Pancreas (tissue), 10 donors: ENCODE results near the gene CUTC. TPM values are rescaled to one million over a fixed set of nuclear protein-coding genes. Genes with fewer than 3 reads are reported as not detected.

Experiments used
- ATAC-seq, 4 donors: fragments of 200-7000 bp; cut with Tn5 transposase; one replicate each; pipeline versions ENCODE4 v1.8.0 to v1.9.1; 2020; ENCODE audit warnings: mild to moderate bottlenecking in 4 of 4, moderate library complexity in 4 of 4
- DNase-seq, 6 donors: peaks; one replicate each; pipeline ENCODE4 v3.0.0-alpha.2; 2020
- FAIRE-seq: peaks from 2 replicates; lab custom pipeline; 2012; peaks lifted over from hg19 to GRCh38; lab: Jason Lieb, UNC
- H3K27ac ChIP-seq, 4 donors: fragments of 200-600 bp; sonication (generic); 1 replicate in 3 of 4; 2 replicates in 1 of 4; pipeline versions ENCODE4 v1.5.0 to v1.8.0; 2020
- H3K27me3 ChIP-seq, 4 donors: fragments of 200-600 bp; one replicate each; pipeline ENCODE4 v1.8.0; 2021
- H3K36me3 ChIP-seq, 3 donors: fragments of 200-600 bp; sonication (generic) in 1 of 3; one replicate each; pipeline versions ENCODE4 v1.5.0 to v1.8.0; 2020 to 2021
- H3K4me1 ChIP-seq, 3 donors: fragments of 200-600 bp; one replicate each; pipeline ENCODE4 v1.8.0; 2021
- H3K4me3 ChIP-seq, 4 donors: fragments of 200-600 bp; sonication (generic) in 2 of 4; one replicate each; pipeline versions ENCODE4 v1.5.0 to v1.8.0; 2020 to 2021
- H3K9me3 ChIP-seq, 4 donors: fragments of 200-600 bp; one replicate each; pipeline ENCODE4 v1.8.0; 2021
- CTCF ChIP-seq, 4 donors: fragments of 200-600 bp; sonication (generic) in 3 of 4; IDR thresholded peaks; one replicate each; pipeline versions ENCODE4 v1.5.0 to v1.8.0; 2021; ENCODE audit warnings: antibody characterized with exemption in 4 of 4
- WGBS, 2 donors: extraction: QIAGEN DNeasy Blood & Tissue Kit; methylation state at CpG; one replicate each; pipeline ENCODE4 v1.1.7; 2013; 5-methylcytosine and 5-hydroxymethylcytosine counted together
- intact Hi-C, 3 donors: fragments of 100-400 bp; cut with DNase I; formaldehyde crosslinking; loops; one replicate each; pipeline versions ENCODE4 v1.11.1 to v1.14.2; 2022
- polyA plus RNA-seq, 2 donors: library from polyadenylated mRNA; stranded (reverse); fragments of 200-250 nt; gene quantifications; one replicate each; pipeline ENCODE4 v1.2.3, GENCODE V29; 2013
- total RNA-seq, 6 donors: library from RNA; stranded (reverse); fragmentation: NEBNext Ultra II Directional in 4 of 6; extraction: Animal tissue kit (Norgen Biotek cat#: 25700) in 4 of 6; gene quantifications; one replicate each; pipeline versions ENCODE4 v1.2.1 to v1.2.4, GENCODE V29; 2021 to 2023
- donor health status: healthy with polysubstance abuse.
- donor health status: DM: no; HTN: no; CAD: no; lungs with moderate emphysema.
- donor health status: DM: no; HTN: no; CAD: no.
- donor health status: control.
- donor health status: control.
- donor health status: Bipolar disorder and iron deficiency.
- donor health status: DM: yes; HTN: yes; CAD: no.
- donor health status: DM: no; HTN: no; CAD: no.
- donor health status: DM: no; HTN: no; CAD: no.
- donor health status: DM: yes; HTN: yes; CAD: no.

Gene CUTC
- total and polyA plus RNA-seq, 8 donors = 5.4 to 14.5 (median 8.6) TPM

GRCh38 chr10:99784016-99784726, 52.1 kb downstream of the CUTC start:
- H3K9me3 ChIP-seq = no peaks in the 10 kb centered on the region
- DNase-seq (no peak), FAIRE-seq (no peak), ATAC-seq (no peak)
- TF ChIP-seq CTCF (IDR thresholded peaks at IDR 0.05) = no peak
- H3K36me3 ChIP-seq = no peaks in the 10 kb centered on the region
- no peak overlapping the region for H3K27ac ChIP-seq
- H3K27me3 ChIP-seq = no peaks in the 10 kb centered on the region
- no peaks in the 10 kb centered on the region for H3K4me1 ChIP-seq
- 76 to 83% methylated on average over 7 of the region's 7 CpGs for WGBS, 2 donors
- intact Hi-C loops = no loop called here
- no peak overlapping the region for H3K4me3 ChIP-seq

- no peaks in the 10 kb centered on the region for H3K4me1 ChIP-seq
- H3K36me3 ChIP-seq = no peaks in the 10 kb centered on the region
- H3K4me3 ChIP-seq = no peak overlapping the region
- TF ChIP-seq CTCF (IDR thresholded peaks at IDR 0.05) = no peak
- no peak overlapping the region for H3K27ac ChIP-seq
- FAIRE-seq (no peak), DNase-seq (no peak), ATAC-seq (no peak)
- no peaks in the 10 kb centered on the region for H3K9me3 ChIP-seq
- intact Hi-C loops = no loop called here
- no peaks in the 10 kb centered on the region for H3K27me3 ChIP-seq
- WGBS, 2 donors = 84 to 86% methylated on average over 6 of the region's 6 CpGs
Measured at GRCh38 chr10:99784727-99785441, 52.9 kb downstream of the CUTC start.

- no peak for ATAC-seq
- TF ChIP-seq CTCF (IDR thresholded peaks at IDR 0.05) = no peak
- H3K27ac ChIP-seq = no peak overlapping the region
- H3K9me3 ChIP-seq = no peaks in the 10 kb centered on the region
- no peaks in the 10 kb centered on the region for H3K4me1 ChIP-seq
- DNase-seq = no peak
- no peaks in the 10 kb centered on the region for H3K36me3 ChIP-seq
- no peak for FAIRE-seq
- 93 to 94% methylated on average over 6 of the region's 6 CpGs for WGBS, 2 donors
- no peak overlapping the region for H3K4me3 ChIP-seq
- H3K27me3 ChIP-seq = no peaks in the 10 kb centered on the region
- intact Hi-C loops = no loop called here
Measured at GRCh38 chr10:99785646-99786045, 53.6 kb downstream of the CUTC start.

- Histone ChIP-seq H3K27ac (no peak overlapping the region), H3K9me3 (no peaks in the 10 kb centered on the region), H3K27me3 (no peaks in the 10 kb centered on the region), H3K36me3 (no peaks in the 10 kb centered on the region), H3K4me3 (no peak overlapping the region), H3K4me1 (no peaks in the 10 kb centered on the region)
- no peak for DNase-seq
- ATAC-seq = no peak
- FAIRE-seq = no peak
- no peak for TF ChIP-seq CTCF (IDR thresholded peaks at IDR 0.05)
- WGBS, 2 donors = 78 to 95% methylated on average over 5 of the region's 5 CpGs
- intact Hi-C loops = no loop called here
Measured at GRCh38 chr10:99787311-99787710, 55.3 kb downstream of the CUTC start.
